Neural progenitor cell (in vitro differentiated cells): ENCODE measurements around the gene GALP.
"Not testable (repeated sequence)": the region's sequence is repeated elsewhere in the genome, so short reads cannot be mapped to it uniquely, and the experiment has no call there.

Experiments used
- EZH2phosphoT487 ChIP-seq: fragments of 200-600 bp; sonication (generic); IDR thresholded peaks from 2 replicates; pipeline ENCODE4 v1.6.1; 2017; ENCODE audit warnings: antibody characterized with exemption
- TF ChIP-seq, protein P1 (sequence below): fragments of 200-600 bp; sonication (generic); IDR thresholded peaks from 2 replicates; pipeline ENCODE4 v1.5.1; 2017; ENCODE audit warnings: antibody characterized with exemption, mild to moderate bottlenecking

DNA sequence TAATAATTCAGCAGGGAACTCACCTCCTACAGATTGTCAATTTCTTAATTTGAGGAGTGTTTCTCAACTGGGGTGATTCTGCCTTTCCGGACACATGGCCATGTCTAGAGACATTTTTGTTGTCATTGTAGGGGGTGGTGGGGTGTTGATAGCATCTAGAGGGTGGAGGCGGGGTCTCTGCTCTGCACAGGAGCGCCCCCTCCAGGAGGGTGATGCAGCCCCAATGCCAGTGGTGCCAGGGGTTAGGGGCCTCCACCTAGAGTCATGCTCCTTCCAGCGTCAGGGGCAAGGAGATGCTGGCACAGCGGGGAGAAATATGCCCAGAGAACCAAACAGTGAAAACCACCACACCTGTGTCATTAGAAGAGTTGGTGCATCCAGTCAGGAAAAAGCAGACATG, 31.8 kb downstream of the GALP start:
- TF ChIP-seq, protein P1, sequence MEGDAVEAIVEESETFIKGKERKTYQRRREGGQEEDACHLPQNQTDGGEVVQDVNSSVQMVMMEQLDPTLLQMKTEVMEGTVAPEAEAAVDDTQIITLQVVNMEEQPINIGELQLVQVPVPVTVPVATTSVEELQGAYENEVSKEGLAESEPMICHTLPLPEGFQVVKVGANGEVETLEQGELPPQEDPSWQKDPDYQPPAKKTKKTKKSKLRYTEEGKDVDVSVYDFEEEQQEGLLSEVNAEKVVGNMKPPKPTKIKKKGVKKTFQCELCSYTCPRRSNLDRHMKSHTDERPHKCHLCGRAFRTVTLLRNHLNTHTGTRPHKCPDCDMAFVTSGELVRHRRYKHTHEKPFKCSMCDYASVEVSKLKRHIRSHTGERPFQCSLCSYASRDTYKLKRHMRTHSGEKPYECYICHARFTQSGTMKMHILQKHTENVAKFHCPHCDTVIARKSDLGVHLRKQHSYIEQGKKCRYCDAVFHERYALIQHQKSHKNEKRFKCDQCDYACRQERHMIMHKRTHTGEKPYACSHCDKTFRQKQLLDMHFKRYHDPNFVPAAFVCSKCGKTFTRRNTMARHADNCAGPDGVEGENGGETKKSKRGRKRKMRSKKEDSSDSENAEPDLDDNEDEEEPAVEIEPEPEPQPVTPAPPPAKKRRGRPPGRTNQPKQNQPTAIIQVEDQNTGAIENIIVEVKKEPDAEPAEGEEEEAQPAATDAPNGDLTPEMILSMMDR: peak; percentile 15
- not testable (repeated sequence) for TF ChIP-seq EZH2phosphoT487
